Naive thymus-derived CD8-positive, alpha-beta T cell (primary cell): ENCODE data around the gene GMPS. TPM values are rescaled to one million over a fixed set of nuclear protein-coding genes. Genes with fewer than 3 reads are reported as not detected.
"Not testable (repeated sequence)": the region's sequence is repeated elsewhere in the genome, so short reads cannot be mapped to it uniquely, and the experiment has no call there.

Experiments used
- ATAC-seq, 2 donors: fragments of 150-1000 bp; cut with Tn5 transposase in 1 of 2; sonication (Bioruptor Pico), chemical (Tn5 transposase) in 1 of 2; 1 replicate in 1 of 2; 2 replicates in 1 of 2; pipeline ENCODE4 v1.10.0; 2021; ENCODE audit warnings: mild to moderate bottlenecking in 2 of 2, moderate library complexity in 2 of 2
- POLR2A ChIA-PET: fragments of 350-600 bp; sonication (Branson Sonifier 250); formaldehyde crosslinking; loops from one replicate; lab custom pipeline; 2021; ENCODE audit warnings: antibody characterized with exemption; lab: Charles Lee
- DNase-seq, 10 donors: peaks; one replicate each; pipeline versions ENCODE4 v3.0.0 to v3.0.0-alpha.2; 2020 to 2022
- H3K27ac Mint-ChIP-seq, 10 donors: one replicate each; pipeline ENCODE4 v1.8.0; 2020 to 2022; ENCODE audit warnings: mild to moderate bottlenecking in 10 of 10, mixed read lengths in 10 of 10, moderate library complexity in 4 of 10, inconsistent platforms in 1 of 10
- H3K27me3 Mint-ChIP-seq, 5 donors: one replicate each; pipeline ENCODE4 v1.8.0; 2021 to 2022; ENCODE audit warnings: mixed read lengths in 5 of 5
- H3K36me3 Mint-ChIP-seq, 3 donors: one replicate each; pipeline ENCODE4 v1.8.0; 2020 to 2022; ENCODE audit warnings: mixed read lengths in 3 of 3, mild to moderate bottlenecking in 2 of 3, inconsistent platforms in 1 of 3
- H3K4me1 Mint-ChIP-seq, 4 donors: one replicate each; pipeline ENCODE4 v1.8.0; 2021 to 2022; ENCODE audit warnings: mixed read lengths in 4 of 4
- H3K4me3 Mint-ChIP-seq, 10 donors: one replicate each; pipeline ENCODE4 v1.8.0; 2020 to 2022; ENCODE audit warnings: mild to moderate bottlenecking in 10 of 10, mixed read lengths in 10 of 10, moderate library complexity in 6 of 10, inconsistent platforms in 1 of 10
- H3K9me3 Mint-ChIP-seq, 9 donors: one replicate each; pipeline ENCODE4 v1.8.0; 2020 to 2022; ENCODE audit warnings: mixed read lengths in 9 of 9, mild to moderate bottlenecking in 3 of 9, inconsistent platforms in 1 of 9, moderate library complexity in 1 of 9
- polyA plus RNA-seq, 3 donors: library from polyadenylated mRNA; unstranded; fragments of 300-500 nt; fragmentation: Illumina TruSeq; gene quantifications; one replicate each; pipeline ENCODE4 v1.2.3, GENCODE V29; 2021
- total RNA-seq, 8 experiments: library from RNA in 2 of 8; stranded (reverse) in 2 of 8; gene quantifications; one replicate each; pipeline ENCODE4 v1.2.3 and lab custom pipeline; 2021 to 2026

GMPS gene
- total and polyA plus RNA-seq, 5 experiments from 2014 or later: 43.1 to 71.7 (median 52.5) TPM

- ATAC-seq (peak in 1 of 2 donors; percentile 29), DNase-seq (peak in 2 of 10 donors; percentile 7 to 19)
- Mint-ChIP-seq H3K27me3 (no peaks in the 10 kb centered on the region), H3K36me3 (no peaks in the 10 kb centered on the region), H3K4me3 (no peak overlapping the region), H3K27ac (peak overlapping the region in 5 of 10 donors; percentile 1 to 42 (median 6)), H3K4me1 (peaks cover under 1 to 22% (median 14%) of the 10 kb centered on the region in 4 donors), H3K9me3 (no peaks in the 10 kb centered on the region)
- POLR2A ChIA-PET: no interaction called here
These were observed 10.6 kb upstream of the GMPS start for GRCh38 chr3:155859859-155860258.

- POLR2A ChIA-PET, DNase-seq, H3K9me3 Mint-ChIP-seq, H3K27me3 Mint-ChIP-seq, H3K36me3 Mint-ChIP-seq, H3K4me3 Mint-ChIP-seq, ATAC-seq: not testable (repeated sequence)
- Mint-ChIP-seq H3K4me1 (peaks cover 0 to 20% (median 12%) of the 10 kb centered on the region in 4 donors), H3K27ac (peak overlapping the region in 2 of 10 donors; percentile 1)
These were observed 10.0 kb upstream of the GMPS start for GRCh38 chr3:155860424-155860823.

- Mint-ChIP-seq H3K4me3 (peak overlapping the region in 1 of 10 donors; percentile 26), H3K36me3 (no peaks in the 10 kb centered on the region), H3K27ac (peak overlapping the region in 7 of 10 donors; percentile 22 to 90 (median 74)), H3K9me3 (no peaks in the 10 kb centered on the region), H3K27me3 (no peaks in the 10 kb centered on the region), H3K4me1 (peaks cover 0 to 18% (median 11%) of the 10 kb centered on the region in 4 donors)
- ATAC-seq (no peak), DNase-seq (no peak)
- POLR2A ChIA-PET: interaction anchor here (0.7 to 3.1 kb wide), 5 partner anchors 8 to 1298 kb away, joined by 4 to 11 read pairs (median 4); partner anchors contain the start of genes C3orf33 and CCNL1
These were observed 8.8 kb upstream of the GMPS start for GRCh38 chr3:155861476-155862183.

GRCh38 chr3:155862290-155862982, 8.0 kb upstream of the GMPS start:
- not testable (repeated sequence) for H3K36me3 Mint-ChIP-seq
- ATAC-seq: peak; percentile 96

DNA sequence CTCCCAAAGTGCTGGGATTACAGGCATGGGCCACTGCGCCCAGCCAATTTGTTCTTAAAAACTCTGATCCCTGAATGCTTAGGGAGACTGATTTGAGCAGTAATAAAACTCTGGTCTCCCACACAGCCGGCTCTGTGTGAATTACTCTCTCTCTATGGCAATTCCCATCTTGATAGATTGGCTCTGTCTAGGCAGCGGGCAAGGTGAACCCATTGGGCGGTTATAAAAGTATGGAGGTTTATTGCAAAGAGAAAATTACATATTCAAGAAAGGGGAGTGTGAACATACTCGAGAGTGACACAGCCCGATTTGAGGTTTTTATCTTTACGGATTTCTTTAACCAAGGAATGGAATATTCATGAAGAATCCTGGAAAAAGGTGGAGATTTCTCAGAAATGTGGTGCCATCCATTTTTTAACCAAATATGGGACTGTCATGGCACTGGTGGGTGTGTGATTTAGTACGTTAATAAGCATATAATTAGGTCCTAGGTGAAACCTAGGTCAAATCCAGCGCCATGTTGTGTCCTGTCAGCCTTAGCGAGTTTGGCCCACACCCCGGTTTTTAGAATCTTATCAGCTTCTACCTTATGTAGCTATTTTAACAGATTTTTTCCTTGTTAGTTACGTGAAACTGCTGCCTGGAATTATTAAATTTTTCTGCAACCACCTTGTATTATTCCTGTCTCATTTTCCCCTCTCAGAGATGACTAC, 7.2 kb upstream of the GMPS start:
- Mint-ChIP-seq H3K4me1 (peaks cover 0 to 18% (median 11%) of the 10 kb centered on the region in 4 donors), H3K36me3 (no peaks in the 10 kb centered on the region), H3K4me3 (peak overlapping the region in 2 of 10 donors; percentile 22 to 56), H3K9me3 (no peaks in the 10 kb centered on the region), H3K27ac (peak overlapping the region in 7 of 10 donors; percentile 62 to 90 (median 75)), H3K27me3 (no peaks in the 10 kb centered on the region)
- POLR2A ChIA-PET: interaction anchor here (1.3 to 3.1 kb wide), 3 partner anchors 10 to 1297 kb away, joined by 4 to 11 read pairs (median 4); partner anchors contain the start of genes C3orf33 and CCNL1
- ATAC-seq (peak in 1 of 2 donors; percentile 16), DNase-seq (no peak)

More at GRCh38 chr3:155862290-155862982, 8.0 kb upstream of the GMPS start:
- not testable (repeated sequence) for H3K9me3 Mint-ChIP-seq, H3K27me3 Mint-ChIP-seq
- Mint-ChIP-seq H3K4me1 (peaks cover 0 to 18% (median 11%) of the 10 kb centered on the region in 4 donors), H3K27ac (peak overlapping the region in 9 of 10 donors; percentile 69 to 95 (median 80)), H3K4me3 (peak overlapping the region in 8 of 10 donors; percentile 22 to 76 (median 40))
- DNase-seq: peak; percentile 7 to 79 (median 48)
- POLR2A ChIA-PET: interaction anchor here (0.6 to 3.1 kb wide), 5 partner anchors 9 to 1298 kb away, joined by 4 to 11 read pairs (median 4); partner anchors contain the start of genes C3orf33 and CCNL1

- H3K27ac Mint-ChIP-seq: peak overlapping the region; percentile 90 to 97 (median 95)
- no peak for DNase-seq
- no peaks in the 10 kb centered on the region for H3K27me3 Mint-ChIP-seq
These were observed 759 bp upstream of the GMPS start for GRCh38 chr3:155869691-155870090.

GRCh38 chr3:155870945-155871745, 695 bp downstream of the GMPS start:
- POLR2A ChIA-PET: interaction anchor here (1.6 to 3.3 kb wide), 3 partner anchors 18 to 1289 kb away, joined by 5 to 33 read pairs (median 7); partner anchors contain the start of genes C3orf33, CCNL1 and SLC33A1
- Mint-ChIP-seq H3K36me3 (peaks cover 0 to 4% (median 0%) of the 10 kb centered on the region in 3 donors), H3K27me3 (no peaks in the 10 kb centered on the region), H3K4me1 (peaks cover 5 to 39% (median 30%) of the 10 kb centered on the region in 4 donors), H3K4me3 (peak overlapping the region; percentile 91 to 100 (median 94)), H3K27ac (peak overlapping the region; percentile 61 to 97 (median 90)), H3K9me3 (no peaks in the 10 kb centered on the region)
- ATAC-seq (peak; percentile 25 to 26), DNase-seq (peak; percentile 12 to 72 (median 33))

More at GRCh38 chr3:155869691-155870090, 759 bp upstream of the GMPS start:
- no peak for ATAC-seq
- Mint-ChIP-seq H3K36me3 (peaks cover 0 to 4% (median 0%) of the 10 kb centered on the region in 3 donors), H3K4me3 (peak overlapping the region; percentile 88 to 96 (median 94)), H3K4me1 (peaks cover 5 to 31% (median 21%) of the 10 kb centered on the region in 4 donors), H3K9me3 (no peaks in the 10 kb centered on the region)
- POLR2A ChIA-PET: interaction anchor here (0.6 to 3.3 kb wide), 8 partner anchors 8 to 1291 kb away, joined by 3 to 33 read pairs (median 3); partner anchors contain the start of genes C3orf33, CCNL1, SLC33A1 and SSR3

GRCh38 chr3:155871746-155872158, 1.3 kb downstream of the GMPS start:
- peak in 2 of 10 donors; percentile 9 to 24 for DNase-seq

DNA sequence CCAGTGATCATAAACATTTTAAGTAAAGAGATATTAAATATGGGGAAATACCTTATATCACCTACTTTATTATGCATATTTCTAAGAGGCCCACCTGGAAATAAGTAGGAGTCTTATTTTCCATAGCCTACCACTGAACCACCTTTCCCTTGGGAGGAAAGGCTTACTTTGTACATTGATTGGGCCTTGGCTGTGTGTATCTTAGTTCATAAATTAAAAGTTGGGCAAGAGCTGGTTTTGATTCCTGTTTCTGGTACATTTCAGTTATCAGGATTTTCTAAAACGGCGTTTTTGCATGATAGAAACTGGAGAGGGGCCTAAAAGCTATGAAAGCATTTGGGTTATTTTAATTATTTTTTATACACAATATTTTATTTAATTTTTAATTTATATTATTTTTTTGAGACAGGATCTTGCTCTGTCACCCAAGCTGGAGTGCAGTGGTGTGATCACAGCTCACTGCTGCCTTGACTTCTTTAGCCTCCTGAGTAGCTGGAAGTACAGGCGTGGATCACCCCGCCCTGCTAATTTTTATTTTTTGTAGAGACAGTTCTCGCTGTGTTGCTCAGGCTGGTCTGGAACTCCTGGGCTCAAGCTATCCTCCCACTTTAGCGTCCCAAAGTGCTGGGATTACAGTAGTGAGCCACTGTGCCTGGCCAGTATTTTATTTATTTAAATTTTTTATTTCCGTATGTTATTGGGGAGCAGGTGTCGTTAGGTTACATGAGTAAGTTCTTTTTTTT, 2.6 kb downstream of the GMPS start:
- Mint-ChIP-seq H3K27ac (peak overlapping the region in 2 of 10 donors; percentile 28 to 31), H3K4me1 (peaks cover 13 to 53% (median 45%) of the 10 kb centered on the region in 4 donors), H3K9me3 (no peaks in the 10 kb centered on the region), H3K36me3 (peaks cover 2 to 4% (median 2%) of the 10 kb centered on the region in 3 donors), H3K4me3 (peak overlapping the region in 6 of 10 donors; percentile 12 to 97 (median 94)), H3K27me3 (no peaks in the 10 kb centered on the region)
- no peak for ATAC-seq
- no peak for DNase-seq
- POLR2A ChIA-PET: interaction anchor here (1.0 kb wide), 1 partner anchor 14 kb away, joined by 3 read pairs; no protein-coding TSS in a partner anchor

More at GRCh38 chr3:155871746-155872158, 1.3 kb downstream of the GMPS start:
- ATAC-seq: no peak
- POLR2A ChIA-PET: interaction anchor here (1.6 to 3.3 kb wide), 3 partner anchors 19 to 1288 kb away, joined by 5 to 33 read pairs (median 7); partner anchors contain the start of genes C3orf33, CCNL1 and SLC33A1
- Mint-ChIP-seq H3K4me1 (peaks cover 6 to 42% (median 33%) of the 10 kb centered on the region in 4 donors), H3K4me3 (peak overlapping the region; percentile 91 to 100 (median 94)), H3K27me3 (no peaks in the 10 kb centered on the region), H3K36me3 (peaks cover 0 to 4% (median 0%) of the 10 kb centered on the region in 3 donors), H3K9me3 (no peaks in the 10 kb centered on the region), H3K27ac (peak overlapping the region; percentile 61 to 97 (median 90))

GRCh38 chr3:155876037-155876436, 5.6 kb downstream of the GMPS start:
- Mint-ChIP-seq H3K27me3 (no peaks in the 10 kb centered on the region), H3K27ac (peak overlapping the region in 1 of 10 donors; percentile 35), H3K4me3 (no peak overlapping the region), H3K9me3 (no peaks in the 10 kb centered on the region), H3K4me1 (peaks cover 19 to 66% (median 60%) of the 10 kb centered on the region in 4 donors), H3K36me3 (peaks cover 2 to 4% (median 2%) of the 10 kb centered on the region in 3 donors)
- POLR2A ChIA-PET: no interaction called here
- DNase-seq: no peak
- ATAC-seq: no peak
